H9 (cell line): ENCODE results near the gene SULT1A2. TPM values are rescaled to one million over a fixed set of nuclear protein-coding genes. Genes with fewer than 3 reads are reported as not detected.

Experiments
- DNase-seq: peaks from one replicate; pipeline ENCODE4 v3.0.0-alpha.2; 2017
- H2AFZ ChIP-seq: one replicate; pipeline ENCODE4 v1.6.1; 2013; ENCODE audit warnings: mild to moderate bottlenecking, low read length, control low read depth, moderate library complexity
- H2AK5ac ChIP-seq: 2 replicates; pipeline ENCODE4 v1.6.1; 2013; ENCODE audit warnings: low read length, control low read depth, mixed read lengths; ENCODE audit not compliant: insufficient read length
- H2BK120ac ChIP-seq: one replicate; pipeline ENCODE4 v1.6.1; 2013; ENCODE audit warnings: low read depth, mild to moderate bottlenecking, low read length, control low read depth, inconsistent platforms; ENCODE audit not compliant: poor library complexity, severe bottlenecking
- H2BK12ac ChIP-seq: 2 replicates; pipeline ENCODE4 v1.6.1; 2013; ENCODE audit warnings: low read length, control low read depth, mixed read lengths, low read depth; ENCODE audit not compliant: insufficient read length
- H2BK15ac ChIP-seq: 2 replicates; pipeline ENCODE4 v1.6.1; 2013; ENCODE audit warnings: low read depth, low read length, control low read depth
- H2BK20ac ChIP-seq: one replicate; pipeline ENCODE4 v1.6.1; 2013; ENCODE audit warnings: low read depth, mild to moderate bottlenecking, low read length, control low read depth, inconsistent platforms; ENCODE audit not compliant: poor library complexity, severe bottlenecking
- H2BK5ac ChIP-seq: 2 replicates; pipeline ENCODE4 v1.6.1; 2013; ENCODE audit warnings: low read length, control low read depth, mixed read lengths; ENCODE audit not compliant: insufficient read length
- H3K14ac ChIP-seq: 2 replicates; pipeline ENCODE4 v1.6.1; 2013; ENCODE audit warnings: low read length, control low read depth; ENCODE audit not compliant: insufficient read depth
- H3K18ac ChIP-seq: 2 replicates; pipeline ENCODE4 v1.6.1; 2013; ENCODE audit warnings: low read depth, mild to moderate bottlenecking, mixed read lengths, low read length, control low read depth; ENCODE audit not compliant: insufficient read length
- H3K23ac ChIP-seq: 2 replicates; pipeline ENCODE4 v1.6.1; 2013; ENCODE audit warnings: low read length, control low read depth, mixed read lengths, low read depth; ENCODE audit not compliant: insufficient read length
- H3K23me2 ChIP-seq: 2 replicates; pipeline ENCODE4 v1.6.1; 2013; ENCODE audit warnings: low read depth, mild to moderate bottlenecking, mixed read lengths, low read length, control low read depth; ENCODE audit not compliant: insufficient read length, poor library complexity, severe bottlenecking
- H3K27ac ChIP-seq: 2 replicates; pipeline ENCODE4 v1.5.1; 2013; ENCODE audit warnings: low read length, control low read depth, mixed read lengths, low read depth; ENCODE audit not compliant: insufficient read length
- H3K27me3 ChIP-seq: 2 replicates; pipeline ENCODE4 v1.6.1; 2013; ENCODE audit warnings: low read length, control low read depth, inconsistent platforms; ENCODE audit not compliant: insufficient read depth
- H3K4ac ChIP-seq: 2 replicates; pipeline ENCODE4 v1.6.1; 2013; ENCODE audit warnings: low read depth, mild to moderate bottlenecking, control low read depth, inconsistent platforms, low read length, moderate library complexity
- H3K4me1 ChIP-seq: 2 replicates; pipeline ENCODE4 v1.6.1; 2013; ENCODE audit warnings: low read length, control low read depth, inconsistent platforms; ENCODE audit not compliant: insufficient read depth
- H3K4me2 ChIP-seq: 2 replicates; pipeline ENCODE4 v1.6.1; 2013; ENCODE audit warnings: low read length, control low read depth, mixed read lengths; ENCODE audit not compliant: insufficient read length, insufficient read depth
- H3K56ac ChIP-seq: 2 replicates; pipeline ENCODE4 v1.6.1; 2013; ENCODE audit warnings: low read depth, mild to moderate bottlenecking, mixed read lengths, low read length, control low read depth; ENCODE audit not compliant: insufficient read length
- H3K79me1 ChIP-seq: 2 replicates; pipeline ENCODE4 v1.6.1; 2013; ENCODE audit warnings: low read depth, mild to moderate bottlenecking, moderate library complexity, low read length, control low read depth, inconsistent platforms; ENCODE audit not compliant: insufficient read depth, poor library complexity, severe bottlenecking
- H3K79me2 ChIP-seq: 2 replicates; pipeline ENCODE4 v1.6.1; 2013; ENCODE audit warnings: low read length, control low read depth, inconsistent platforms; ENCODE audit not compliant: insufficient read depth
- H3K9ac ChIP-seq: 2 replicates; pipeline ENCODE4 v1.6.1; 2013; ENCODE audit warnings: low read length, control low read depth, mixed read lengths; ENCODE audit not compliant: insufficient read length; ENCODE audit errors: extremely low read depth
- H3K9me3 ChIP-seq: one replicate; pipeline ENCODE4 v1.6.1; 2013; ENCODE audit warnings: low read depth, low read length, inconsistent platforms; ENCODE audit not compliant: control insufficient read depth
- H3T11ph ChIP-seq: one replicate; pipeline ENCODE4 v1.6.1; 2013; ENCODE audit warnings: mild to moderate bottlenecking, low read length, control low read depth, inconsistent platforms
- H4K20me1 ChIP-seq: one replicate; pipeline ENCODE4 v1.6.1; 2013; ENCODE audit not compliant: control insufficient read depth, insufficient read length, insufficient read depth
- H4K5ac ChIP-seq: 2 replicates; pipeline ENCODE4 v1.6.1; 2013; ENCODE audit warnings: low read depth, mild to moderate bottlenecking, mixed read lengths, low read length, control low read depth; ENCODE audit not compliant: insufficient read length
- H4K8ac ChIP-seq: replicated peaks from 2 replicates; pipeline ENCODE4 v1.6.1; 2013; ENCODE audit warnings: low read length, control low read depth, mixed read lengths, low read depth; ENCODE audit not compliant: insufficient read length
- H4K91ac ChIP-seq: 2 replicates; pipeline ENCODE4 v1.6.1; 2013; ENCODE audit warnings: low read depth, mild to moderate bottlenecking, moderate library complexity, mixed read lengths, low read length, control low read depth; ENCODE audit not compliant: insufficient read length
- H3K27ac Mint-ChIP-seq, 3 experiments: 2 replicates in 2 of 3; 3 replicates in 1 of 3; pipeline ENCODE4 v1.8.0; 2020 to 2021; ENCODE audit warnings: mixed read lengths in 3 of 3, mild to moderate bottlenecking in 1 of 3, moderate library complexity in 1 of 3
- H3K27me3 Mint-ChIP-seq: 2 replicates; pipeline ENCODE4 v1.8.0; 2021; ENCODE audit warnings: low read depth, mild to moderate bottlenecking, moderate library complexity, mixed read lengths
- H3K36me3 Mint-ChIP-seq, 3 experiments: 2 replicates in 2 of 3; 3 replicates in 1 of 3; pipeline ENCODE4 v1.8.0; 2020 to 2021; ENCODE audit warnings: low read depth in 3 of 3, mixed read lengths in 3 of 3; ENCODE audit not compliant: insufficient read depth in 1 of 3
- H3K4me1 Mint-ChIP-seq, 2 experiments: 2 replicates each; pipeline ENCODE4 v1.8.0; 2020; ENCODE audit warnings: mixed read lengths in 2 of 2
- H3K4me3 Mint-ChIP-seq, 2 experiments: 2 replicates in 1 of 2; 3 replicates in 1 of 2; pipeline ENCODE4 v1.8.0; 2020 to 2021; ENCODE audit warnings: mild to moderate bottlenecking in 2 of 2, mixed read lengths in 2 of 2, moderate library complexity in 1 of 2
- H3K9me3 Mint-ChIP-seq, 2 experiments: 2 replicates in 1 of 2; 3 replicates in 1 of 2; pipeline ENCODE4 v1.8.0; 2020; ENCODE audit warnings: mild to moderate bottlenecking in 2 of 2, mixed read lengths in 2 of 2, moderate library complexity in 1 of 2
- WGBS: extraction: QIAGEN DNeasy Blood & Tissue Kit; methylation state at CpG from one replicate; pipeline ENCODE4 v1.1.7; 2013; ENCODE audit warnings: missing lambda C conversion rate, low lambda C conversion rate, mixed read lengths; ENCODE audit not compliant: insufficient read length; ENCODE audit errors: extremely low coverage; 5-methylcytosine and 5-hydroxymethylcytosine counted together
- total RNA-seq: library from RNA; stranded (reverse); gene quantifications from 2 replicates; pipeline ENCODE4 v1.2.1, GENCODE V29; 2021
- TF ChIP-seq, protein P1 (sequence below): fragments of 200-600 bp; sonication (generic); conservative IDR thresholded peaks from 3 replicates; pipeline ENCODE4 v1.8.0; 2021; ENCODE audit warnings: antibody characterized with exemption, mild to moderate bottlenecking

The SULT1A2 gene
- total RNA-seq, 1 experiment from 2014 or later, result 0.66 TPM

DNA sequence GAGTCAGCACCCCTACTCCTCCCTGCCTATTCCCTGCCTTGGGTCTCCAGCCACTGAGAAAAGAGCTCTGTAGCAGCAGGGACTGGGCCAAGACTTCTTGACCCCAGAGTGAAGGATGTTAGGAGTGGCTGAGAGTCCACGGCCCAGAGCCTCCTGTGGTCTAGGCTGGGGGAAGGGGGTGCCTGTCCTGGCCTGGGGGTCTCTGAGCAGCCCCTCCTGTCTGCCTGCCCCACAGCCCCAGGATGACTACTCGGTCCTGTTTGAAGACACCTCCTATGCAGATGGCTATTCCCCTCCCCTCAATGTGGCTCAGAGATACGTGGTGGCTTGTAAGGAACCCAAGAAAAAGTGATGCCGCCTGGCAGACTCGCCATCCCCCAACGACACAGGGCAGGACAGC lies 5.5 kb downstream of the SULT1A2 start:
- H2AFZ ChIP-seq, result no peak overlapping the region
- no peak overlapping the region for H3K27ac Mint-ChIP-seq
- H3K27me3 ChIP-seq, result no peaks in the 10 kb centered on the region
- H3K14ac ChIP-seq, result no peak overlapping the region
- no peak overlapping the region for H3K27ac ChIP-seq
- no peaks in the 10 kb centered on the region for H4K20me1 ChIP-seq
- no peak overlapping the region for H3K9ac ChIP-seq
- no peak overlapping the region for H3K4me2 ChIP-seq
- H2BK15ac ChIP-seq, result no peak overlapping the region
- H3K79me1 ChIP-seq, result no peaks in the 10 kb centered on the region
- H3K4me1 Mint-ChIP-seq, result peaks cover 5% of the 10 kb centered on the region in 2 experiments; a peak in 3 of 4 replicates
- TF ChIP-seq, protein P1, sequence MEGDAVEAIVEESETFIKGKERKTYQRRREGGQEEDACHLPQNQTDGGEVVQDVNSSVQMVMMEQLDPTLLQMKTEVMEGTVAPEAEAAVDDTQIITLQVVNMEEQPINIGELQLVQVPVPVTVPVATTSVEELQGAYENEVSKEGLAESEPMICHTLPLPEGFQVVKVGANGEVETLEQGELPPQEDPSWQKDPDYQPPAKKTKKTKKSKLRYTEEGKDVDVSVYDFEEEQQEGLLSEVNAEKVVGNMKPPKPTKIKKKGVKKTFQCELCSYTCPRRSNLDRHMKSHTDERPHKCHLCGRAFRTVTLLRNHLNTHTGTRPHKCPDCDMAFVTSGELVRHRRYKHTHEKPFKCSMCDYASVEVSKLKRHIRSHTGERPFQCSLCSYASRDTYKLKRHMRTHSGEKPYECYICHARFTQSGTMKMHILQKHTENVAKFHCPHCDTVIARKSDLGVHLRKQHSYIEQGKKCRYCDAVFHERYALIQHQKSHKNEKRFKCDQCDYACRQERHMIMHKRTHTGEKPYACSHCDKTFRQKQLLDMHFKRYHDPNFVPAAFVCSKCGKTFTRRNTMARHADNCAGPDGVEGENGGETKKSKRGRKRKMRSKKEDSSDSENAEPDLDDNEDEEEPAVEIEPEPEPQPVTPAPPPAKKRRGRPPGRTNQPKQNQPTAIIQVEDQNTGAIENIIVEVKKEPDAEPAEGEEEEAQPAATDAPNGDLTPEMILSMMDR, result no peak
- no peak overlapping the region for H2BK20ac ChIP-seq
- no peak overlapping the region for H2BK120ac ChIP-seq
- H3K23me2 ChIP-seq, result no peaks in the 10 kb centered on the region
- no peaks in the 10 kb centered on the region for H3K79me2 ChIP-seq
- H3K9me3 Mint-ChIP-seq, result no peaks in the 10 kb centered on the region
- H2AK5ac ChIP-seq, result no peak overlapping the region
- no peak overlapping the region for H3K4me3 Mint-ChIP-seq
- H3K9me3 ChIP-seq, result no peaks in the 10 kb centered on the region
- H4K91ac ChIP-seq, result no peak overlapping the region
- H3K4me1 ChIP-seq, result no peaks in the 10 kb centered on the region; the same call in 1 of the 2 replicates
- no CpG with 5 or more reads among the region's 6 CpGs for WGBS
- no peak overlapping the region for H3K4ac ChIP-seq
- H3K23ac ChIP-seq, result no peak overlapping the region
- no peak overlapping the region for H2BK12ac ChIP-seq
- no peak overlapping the region for H4K5ac ChIP-seq
- no peak overlapping the region for H2BK5ac ChIP-seq
- H3K18ac ChIP-seq, result no peak overlapping the region
- no peaks in the 10 kb centered on the region for H3K27me3 Mint-ChIP-seq
- H3K56ac ChIP-seq, result no peak overlapping the region
- no peak overlapping the region for H3T11ph ChIP-seq
- no peak overlapping the region for H4K8ac ChIP-seq
- DNase-seq, result no peak
- H3K36me3 Mint-ChIP-seq, result peaks cover 13 to 47% (median 30%) of the 10 kb centered on the region in 3 experiments
